HCT116 (cell line): ENCODE data around the gene CLRN3. TPM values are rescaled to one million over a fixed set of nuclear protein-coding genes. Genes with fewer than 3 reads are reported as not detected.
A peak's percentile ranks its signal among the peaks of the same experiment; 100 is the strongest.

ENCODE experiments used
- ATAC-seq: fragments of 200-7000 bp; cut with Tn5 transposase; 2 replicates; pipeline ENCODE4 v1.9.1; 2020; ENCODE audit warnings: mild to moderate bottlenecking, moderate library complexity
- BruUV-seq: library from RNA; stranded (reverse); fragments of 400-500 nt; replicated peaks from 2 replicates; lab custom pipeline; 2021; lab: Mats Ljungman, UMichigan
- CTCF ChIA-PET: fragments of 300-600 bp; sonication (Branson Sonifier 250); formaldehyde crosslinking; loops from one replicate; lab custom pipeline; 2021; ENCODE audit warnings: antibody characterized with exemption; lab: Charles Lee
- POLR2A ChIA-PET: fragments of 300-600, 350-600 bp; sonication (Branson Sonifier 250); formaldehyde crosslinking; loops from one replicate; lab custom pipeline; 2021; ENCODE audit warnings: antibody characterized with exemption; lab: Charles Lee
- RAD21 ChIA-PET, 2 experiments: fragments of 300-600 bp; sonication (Branson Sonifier 250); formaldehyde crosslinking; loops; one replicate each; lab custom pipeline; 2023; ENCODE audit warnings: low total read pairs in 2 of 2; ENCODE audit not compliant: uncharacterized antibody in 2 of 2, unreplicated experiment in 2 of 2, low non-redundant PET in 1 of 2; lab: Charles Lee
- DNase-seq: peaks from one replicate; pipeline ENCODE4 v3.0.0-alpha.2; 2010; ENCODE audit warnings: low read depth, low spot score
- H2AFZ ChIP-seq: fragments of 200-600 bp; shearing (Covaris generic), sonication (generic); 2 replicates; pipeline ENCODE4 v1.6.1; 2017; ENCODE audit warnings: low read depth, mixed run types, mixed read lengths, antibody characterized with exemption, low read length; ENCODE audit not compliant: poor library complexity, severe bottlenecking
- H3K27ac ChIP-seq: 2 replicates; pipeline ENCODE4 v1.5.1; 2012; ENCODE audit warnings: low read depth, low read length
- H3K27me3 ChIP-seq: fragments of 200-600 bp; sonication (generic); 2 replicates; pipeline ENCODE4 v1.6.1; 2016; ENCODE audit warnings: mixed run types, low read length, mixed read lengths; ENCODE audit not compliant: insufficient read depth
- H3K36me3 ChIP-seq, 2 experiments: fragments of 200-500 bp in 1 of 2; fragments of 200-600 bp in 1 of 2; sonication (Bioruptor generic) in 1 of 2; sonication (generic) in 1 of 2; 2 replicates each; pipeline versions ENCODE4 v1.5.1 to v1.6.1; 2014 to 2016; ENCODE audit warnings: low read length in 2 of 2, inconsistent platforms in 1 of 2, mixed read lengths in 1 of 2, mixed run types in 1 of 2; ENCODE audit not compliant: insufficient read depth in 2 of 2, control insufficient read depth in 1 of 2
- H3K4me1 ChIP-seq, 2 experiments: fragments of 200-600 bp in 1 of 2; sonication (generic) in 1 of 2; 2 replicates each; pipeline versions ENCODE4 v1.5.1 to v1.6.1; 2012 to 2017; ENCODE audit warnings: low read length in 2 of 2, inconsistent platforms in 1 of 2, mild to moderate bottlenecking in 1 of 2, mixed read lengths in 1 of 2, mixed run types in 1 of 2, moderate library complexity in 1 of 2; ENCODE audit not compliant: insufficient read depth in 2 of 2, control insufficient read depth in 1 of 2
- H3K4me2 ChIP-seq: fragments of 200-600 bp; sonication (generic); 2 replicates; pipeline ENCODE4 v1.6.1; 2017; ENCODE audit warnings: mixed run types, low read length, mixed read lengths
- H3K4me3 ChIP-seq, 2 experiments: fragments of 200-600 bp in 1 of 2; sonication (generic) in 1 of 2; replicated peaks in 1 of 2; 2 replicates each; pipeline ENCODE4 v1.5.1; 2011 to 2016; ENCODE audit warnings: low read length in 2 of 2, control low read depth in 1 of 2, low read depth in 1 of 2, mild to moderate bottlenecking in 1 of 2, mixed read lengths in 1 of 2, mixed run types in 1 of 2
- H3K79me2 ChIP-seq: fragments of 200-600 bp; sonication (generic); 2 replicates; pipeline ENCODE4 v1.6.1; 2017; ENCODE audit warnings: mild to moderate bottlenecking, mixed run types, low read length, moderate library complexity, mixed read lengths; ENCODE audit not compliant: insufficient read depth
- H3K9ac ChIP-seq: fragments of 200-600 bp; sonication (generic); 2 replicates; pipeline ENCODE4 v1.6.1; 2016; ENCODE audit warnings: low read length, mixed read lengths
- H3K9me2 ChIP-seq: fragments of 200-600 bp; sonication (generic), shearing (Covaris generic); 2 replicates; pipeline ENCODE4 v1.6.1; 2017; ENCODE audit warnings: mixed run types, mild to moderate bottlenecking, moderate library complexity; ENCODE audit not compliant: insufficient read depth
- H3K9me3 ChIP-seq, 2 experiments: fragments of 200-500 bp in 1 of 2; fragments of 200-600 bp in 1 of 2; sonication (Bioruptor generic) in 1 of 2; sonication (generic) in 1 of 2; 2 replicates each; pipeline ENCODE4 v1.6.1; 2014 to 2017; ENCODE audit warnings: low read length in 2 of 2, mixed read lengths in 2 of 2, inconsistent platforms in 1 of 2, low read depth in 1 of 2, mild to moderate bottlenecking in 1 of 2, mixed run types in 1 of 2, moderate library complexity in 1 of 2; ENCODE audit not compliant: control insufficient read depth in 1 of 2, insufficient read depth in 1 of 2
- H4K20me1 ChIP-seq: fragments of 200-600 bp; sonication (generic), shearing (Covaris generic); 2 replicates; pipeline ENCODE4 v1.6.1; 2017; ENCODE audit warnings: mixed run types, mild to moderate bottlenecking, moderate library complexity; ENCODE audit not compliant: insufficient read depth
- CEBPB ChIP-seq: IDR thresholded peaks from 2 replicates; pipeline ENCODE4 v1.6.1; 2012; ENCODE audit warnings: low read depth
- EGR1 ChIP-seq: IDR thresholded peaks from 2 replicates; pipeline ENCODE4 v1.6.1; 2012; ENCODE audit warnings: low read depth
- intact Hi-C: fragments of 100-400 bp; cut with micrococcal nuclease; formaldehyde crosslinking; loops from 2 replicates; pipeline ENCODE4 v1.10.0; 2022
- total RNA-seq: library from RNA; stranded (reverse); gene quantifications from one replicate; pipeline ENCODE4 v1.2.1, GENCODE V29; 2021; ENCODE audit not compliant: unreplicated experiment
- TF ChIP-seq, protein P1 (sequence below): IDR thresholded peaks from 2 replicates; pipeline ENCODE4 v1.6.1; 2012; ENCODE audit warnings: low read depth
- TF ChIP-seq, protein P2 (sequence below): IDR thresholded peaks from 2 replicates; pipeline ENCODE4 v1.6.1; 2012
- TF ChIP-seq, protein P3 (sequence below): IDR thresholded peaks from 2 replicates; pipeline ENCODE4 v1.6.1; 2011; ENCODE audit warnings: mild to moderate bottlenecking, low read length, moderate library complexity; ENCODE audit not compliant: insufficient replicate concordance; ENCODE audit errors: extremely low read depth

Gene CLRN3
- total RNA-seq, 1 experiment from 2014 or later: 0.39 TPM

DNA sequence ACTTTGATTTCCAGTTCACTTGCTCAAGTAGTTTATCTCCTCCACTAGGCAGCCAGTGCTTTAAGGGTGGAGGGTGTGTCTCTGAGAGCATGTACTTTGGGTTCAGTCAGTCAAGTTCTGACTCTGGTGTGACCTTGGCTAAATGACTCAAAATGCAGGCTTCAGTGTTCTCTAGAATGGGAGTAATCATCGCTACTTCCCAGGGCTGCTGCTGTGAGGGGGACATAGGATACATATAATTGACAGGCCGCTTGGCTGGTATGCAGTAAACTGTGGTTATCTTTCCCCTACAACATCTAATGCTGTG lies 17.7 kb upstream of the CLRN3 start:
- intact Hi-C loops: no loop called here
- Histone ChIP-seq H3K4me2 (peak overlapping the region; percentile 30), H3K9me2 (no peaks in the 10 kb centered on the region), H3K36me3 (no peaks in the 10 kb centered on the region), H3K79me2 (no peaks in the 10 kb centered on the region), H3K27ac (no peak overlapping the region), H3K9ac (no peak overlapping the region), H2AFZ (no peak overlapping the region), H3K27me3 (no peaks in the 10 kb centered on the region), H3K9me3 (no peaks in the 10 kb centered on the region), H4K20me1 (no peaks in the 10 kb centered on the region), H3K4me1 (peaks cover 25 to 46% of the 10 kb centered on the region in 2 experiments), H3K4me3 (no peak overlapping the region)
- DNase-seq (no peak), ATAC-seq (no peak)
- POLR2A ChIA-PET: no interaction called here
- RAD21 ChIA-PET: no interaction called here
- TF ChIP-seq, protein P1, sequence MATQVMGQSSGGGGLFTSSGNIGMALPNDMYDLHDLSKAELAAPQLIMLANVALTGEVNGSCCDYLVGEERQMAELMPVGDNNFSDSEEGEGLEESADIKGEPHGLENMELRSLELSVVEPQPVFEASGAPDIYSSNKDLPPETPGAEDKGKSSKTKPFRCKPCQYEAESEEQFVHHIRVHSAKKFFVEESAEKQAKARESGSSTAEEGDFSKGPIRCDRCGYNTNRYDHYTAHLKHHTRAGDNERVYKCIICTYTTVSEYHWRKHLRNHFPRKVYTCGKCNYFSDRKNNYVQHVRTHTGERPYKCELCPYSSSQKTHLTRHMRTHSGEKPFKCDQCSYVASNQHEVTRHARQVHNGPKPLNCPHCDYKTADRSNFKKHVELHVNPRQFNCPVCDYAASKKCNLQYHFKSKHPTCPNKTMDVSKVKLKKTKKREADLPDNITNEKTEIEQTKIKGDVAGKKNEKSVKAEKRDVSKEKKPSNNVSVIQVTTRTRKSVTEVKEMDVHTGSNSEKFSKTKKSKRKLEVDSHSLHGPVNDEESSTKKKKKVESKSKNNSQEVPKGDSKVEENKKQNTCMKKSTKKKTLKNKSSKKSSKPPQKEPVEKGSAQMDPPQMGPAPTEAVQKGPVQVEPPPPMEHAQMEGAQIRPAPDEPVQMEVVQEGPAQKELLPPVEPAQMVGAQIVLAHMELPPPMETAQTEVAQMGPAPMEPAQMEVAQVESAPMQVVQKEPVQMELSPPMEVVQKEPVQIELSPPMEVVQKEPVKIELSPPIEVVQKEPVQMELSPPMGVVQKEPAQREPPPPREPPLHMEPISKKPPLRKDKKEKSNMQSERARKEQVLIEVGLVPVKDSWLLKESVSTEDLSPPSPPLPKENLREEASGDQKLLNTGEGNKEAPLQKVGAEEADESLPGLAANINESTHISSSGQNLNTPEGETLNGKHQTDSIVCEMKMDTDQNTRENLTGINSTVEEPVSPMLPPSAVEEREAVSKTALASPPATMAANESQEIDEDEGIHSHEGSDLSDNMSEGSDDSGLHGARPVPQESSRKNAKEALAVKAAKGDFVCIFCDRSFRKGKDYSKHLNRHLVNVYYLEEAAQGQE: no peak
- TF ChIP-seq, protein P2, sequence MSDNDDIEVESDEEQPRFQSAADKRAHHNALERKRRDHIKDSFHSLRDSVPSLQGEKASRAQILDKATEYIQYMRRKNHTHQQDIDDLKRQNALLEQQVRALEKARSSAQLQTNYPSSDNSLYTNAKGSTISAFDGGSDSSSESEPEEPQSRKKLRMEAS: no peak
- TF ChIP-seq CEBPB (no peak), EGR1 (no peak)
- TF ChIP-seq, protein P3, sequence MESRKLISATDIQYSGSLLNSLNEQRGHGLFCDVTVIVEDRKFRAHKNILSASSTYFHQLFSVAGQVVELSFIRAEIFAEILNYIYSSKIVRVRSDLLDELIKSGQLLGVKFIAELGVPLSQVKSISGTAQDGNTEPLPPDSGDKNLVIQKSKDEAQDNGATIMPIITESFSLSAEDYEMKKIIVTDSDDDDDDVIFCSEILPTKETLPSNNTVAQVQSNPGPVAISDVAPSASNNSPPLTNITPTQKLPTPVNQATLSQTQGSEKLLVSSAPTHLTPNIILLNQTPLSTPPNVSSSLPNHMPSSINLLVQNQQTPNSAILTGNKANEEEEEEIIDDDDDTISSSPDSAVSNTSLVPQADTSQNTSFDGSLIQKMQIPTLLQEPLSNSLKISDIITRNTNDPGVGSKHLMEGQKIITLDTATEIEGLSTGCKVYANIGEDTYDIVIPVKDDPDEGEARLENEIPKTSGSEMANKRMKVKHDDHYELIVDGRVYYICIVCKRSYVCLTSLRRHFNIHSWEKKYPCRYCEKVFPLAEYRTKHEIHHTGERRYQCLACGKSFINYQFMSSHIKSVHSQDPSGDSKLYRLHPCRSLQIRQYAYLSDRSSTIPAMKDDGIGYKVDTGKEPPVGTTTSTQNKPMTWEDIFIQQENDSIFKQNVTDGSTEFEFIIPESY: no peak
- no TSS peak for BruUV-seq
- CTCF ChIA-PET: no interaction called here
